ENCODE results near the gene AP3S1. TPM values are rescaled to one million over a fixed set of nuclear protein-coding genes. Genes with fewer than 3 reads are reported as not detected.
"Not testable (repeated sequence)": the region's sequence is repeated elsewhere in the genome, so short reads cannot be mapped to it uniquely, and the experiment has no call there.

AP3S1 gene
- total RNA-seq, 1 donor, result 126 TPM

GRCh38 chr5:115818821-115819220, 22.9 kb upstream of the AP3S1 start:
- TF ChIP-seq CTCF (IDR thresholded peaks at IDR 0.05; ENCODE audit: insufficient read depth, low read depth, low read length), result no peak
- H3K4me3 ChIP-seq (ENCODE audit: low read depth, low read length), result no peak overlapping the region
- no peak for DNase-seq (ENCODE audit: low read depth)

- no peak for DNase-seq (ENCODE audit: low read depth)
- TF ChIP-seq CTCF (IDR thresholded peaks at IDR 0.05; ENCODE audit: insufficient read depth, low read depth, low read length), result no peak
- no peak overlapping the region for H3K4me3 ChIP-seq (ENCODE audit: low read depth, low read length)
Observed at GRCh38 chr5:115820846-115821245, 20.9 kb upstream of the AP3S1 start.

- not testable (repeated sequence) for DNase-seq (ENCODE audit: low read depth); H3K4me3 ChIP-seq (ENCODE audit: low read depth, low read length)
Observed at GRCh38 chr5:115824983-115825382, 16.8 kb upstream of the AP3S1 start.

- H3K4me3 ChIP-seq (ENCODE audit: low read depth, low read length), result no peak overlapping the region
- no peak for DNase-seq (ENCODE audit: low read depth)
- TF ChIP-seq CTCF (IDR thresholded peaks at IDR 0.05; ENCODE audit: insufficient read depth, low read depth, low read length), result no peak
Observed at GRCh38 chr5:115825948-115826347, 15.8 kb upstream of the AP3S1 start.

- no peak for DNase-seq (ENCODE audit: low read depth)
- no peak overlapping the region for H3K4me3 ChIP-seq (ENCODE audit: low read depth, low read length)
- TF ChIP-seq CTCF (IDR thresholded peaks at IDR 0.05; ENCODE audit: insufficient read depth, low read depth, low read length), result no peak
Observed at GRCh38 chr5:115829913-115830312, 11.8 kb upstream of the AP3S1 start.

GRCh38 chr5:115831163-115831768, 10.5 kb upstream of the AP3S1 start:
- peak; percentile 86 for TF ChIP-seq CTCF (IDR thresholded peaks at IDR 0.05; ENCODE audit: insufficient read depth, low read depth, low read length)
- DNase-seq (ENCODE audit: low read depth), result peak; percentile 41
- H3K4me3 ChIP-seq (ENCODE audit: low read depth, low read length), result no peak overlapping the region

- no peak overlapping the region for H3K4me3 ChIP-seq (ENCODE audit: low read depth, low read length)
- no peak for TF ChIP-seq CTCF (IDR thresholded peaks at IDR 0.05; ENCODE audit: insufficient read depth, low read depth, low read length)
- no peak for DNase-seq (ENCODE audit: low read depth)
Observed at GRCh38 chr5:115835481-115835880, 6.3 kb upstream of the AP3S1 start.
